Suprapubic skin (tissue), 4 donors: ENCODE results near the gene GRID2. TPM values are rescaled to one million over a fixed set of nuclear protein-coding genes. Genes with fewer than 3 reads are reported as not detected.

ENCODE experiments used
- DNase-seq, 2 donors: peaks; one replicate each; pipeline ENCODE4 v3.0.0-alpha.2; 2019; ENCODE audit warnings: low spot score in 2 of 2
- H3K27ac ChIP-seq: fragments of 200-600 bp; sonication (generic); one replicate; pipeline ENCODE4 v1.5.1; 2019
- H3K27me3 ChIP-seq: fragments of 200-600 bp; sonication (generic); one replicate; pipeline ENCODE4 v1.5.1; 2019
- H3K36me3 ChIP-seq: fragments of 200-600 bp; sonication (generic); one replicate; pipeline ENCODE4 v1.5.1; 2019
- H3K4me1 ChIP-seq: fragments of 200-600 bp; sonication (generic); one replicate; pipeline ENCODE4 v1.5.1; 2019
- H3K4me3 ChIP-seq: fragments of 200-600 bp; sonication (generic); one replicate; pipeline ENCODE4 v1.5.1; 2019; ENCODE audit warnings: mild to moderate bottlenecking
- H3K9me3 ChIP-seq: fragments of 200-600 bp; sonication (generic); one replicate; pipeline ENCODE4 v1.5.1; 2019
- CTCF ChIP-seq, 2 donors: fragments of 200-600 bp in 1 of 2; fragments of 450-650 bp in 1 of 2; sonication (generic) in 1 of 2; IDR thresholded peaks; one replicate each; pipeline ENCODE4 v1.5.1; 2016 to 2019; ENCODE audit warnings: antibody characterized with exemption in 2 of 2, mild to moderate bottlenecking in 1 of 2, moderate library complexity in 1 of 2
- EP300 ChIP-seq: sonication (generic); formaldehyde crosslinking; IDR thresholded peaks from one replicate; pipeline ENCODE4 v1.6.1; 2017; ENCODE audit warnings: antibody characterized with exemption
- POLR2A ChIP-seq, 2 donors: fragments of 450-650 bp; IDR thresholded peaks; one replicate each; pipeline ENCODE4 v1.6.1; 2017; ENCODE audit warnings: antibody characterized with exemption in 2 of 2, mild to moderate bottlenecking in 2 of 2, moderate library complexity in 2 of 2
- POLR2AphosphoS5 ChIP-seq, 3 donors: sonication (generic); formaldehyde crosslinking; IDR thresholded peaks; one replicate each; pipeline ENCODE4 v1.6.1; 2017; ENCODE audit warnings: antibody characterized with exemption in 3 of 3
- WGBS: methylation state at CpG from one replicate; pipeline ENCODE4 v1.1.5; 2018; 5-methylcytosine and 5-hydroxymethylcytosine counted together
- total RNA-seq, 4 donors: library from RNA; depleted of rRNA; stranded (reverse); fragments of >200 nt; gene quantifications; one replicate each; pipeline ENCODE4 v1.1.0, GENCODE V29; 2016

GRID2 gene
- total RNA-seq, 4 donors from 2014 or later = not detected

GRCh38 chr4:93775551-93775950 is 1471.8 kb downstream of the GRID2 start:
- DNase-seq = no peak
- peaks cover 6% of the 10 kb centered on the region for H3K4me1 ChIP-seq
- H3K27me3 ChIP-seq = no peaks in the 10 kb centered on the region

GRCh38 chr4:93776386-93777080 is 1472.8 kb downstream of the GRID2 start:
- Histone ChIP-seq H3K27ac (no peak overlapping the region), H3K4me3 (no peak overlapping the region), H3K27me3 (no peaks in the 10 kb centered on the region), H3K36me3 (no peaks in the 10 kb centered on the region), H3K4me1 (peaks cover 6% of the 10 kb centered on the region), H3K9me3 (no peaks in the 10 kb centered on the region)
- 35% methylated on average over 4 of the region's 4 CpGs for WGBS
- no peak for DNase-seq
- TF ChIP-seq EP300 (no peak), POLR2A (IDR thresholded peaks at IDR 0.05) (no peak), CTCF (IDR thresholded peaks at IDR 0.05) (no peak), POLR2AphosphoS5 (IDR thresholded peaks at IDR 0.05) (no peak)

More at GRCh38 chr4:93775551-93775950, 1471.8 kb downstream of the GRID2 start:
- Histone ChIP-seq H3K4me3 (no peak overlapping the region), H3K36me3 (no peaks in the 10 kb centered on the region), H3K27ac (no peak overlapping the region), H3K9me3 (no peaks in the 10 kb centered on the region)
- TF ChIP-seq EP300 (no peak), CTCF (IDR thresholded peaks at IDR 0.05) (no peak), POLR2A (IDR thresholded peaks at IDR 0.05) (no peak), POLR2AphosphoS5 (IDR thresholded peaks at IDR 0.05) (no peak)
- 84% methylated on average over 3 of the region's 3 CpGs for WGBS

- WGBS = 79% methylated on average over 1 of the region's 1 CpG
- Histone ChIP-seq H3K27me3 (no peaks in the 10 kb centered on the region), H3K36me3 (no peaks in the 10 kb centered on the region), H3K27ac (no peak overlapping the region), H3K4me1 (peaks cover 6% of the 10 kb centered on the region), H3K4me3 (no peak overlapping the region), H3K9me3 (no peaks in the 10 kb centered on the region)
- no peak for TF ChIP-seq EP300
- no peak for DNase-seq
Measured at GRCh38 chr4:93777081-93777460, 1473.3 kb downstream of the GRID2 start.

- Histone ChIP-seq H3K27ac (no peak overlapping the region), H3K27me3 (no peaks in the 10 kb centered on the region), H3K9me3 (no peaks in the 10 kb centered on the region), H3K4me3 (no peak overlapping the region), H3K36me3 (no peaks in the 10 kb centered on the region), H3K4me1 (peaks cover 6% of the 10 kb centered on the region)
- TF ChIP-seq EP300 = no peak
- no peak for TF ChIP-seq POLR2A (IDR thresholded peaks at IDR 0.05)
- no peak for TF ChIP-seq POLR2AphosphoS5 (IDR thresholded peaks at IDR 0.05)
- TF ChIP-seq CTCF (IDR thresholded peaks at IDR 0.05) = no peak
- 79% methylated on average over 2 of the region's 2 CpGs for WGBS
- no peak for DNase-seq
Measured at GRCh38 chr4:93779228-93779627, 1475.5 kb downstream of the GRID2 start.

- H3K4me1 ChIP-seq = peaks cover 6% of the 10 kb centered on the region
- H3K27me3 ChIP-seq = no peaks in the 10 kb centered on the region
- 90% methylated on average over 5 of the region's 5 CpGs for WGBS
- no peak overlapping the region for H3K27ac ChIP-seq
- DNase-seq = no peak
- H3K36me3 ChIP-seq = no peaks in the 10 kb centered on the region
- no peaks in the 10 kb centered on the region for H3K9me3 ChIP-seq
- no peak overlapping the region for H3K4me3 ChIP-seq
- TF ChIP-seq EP300 (no peak), CTCF (IDR thresholded peaks at IDR 0.05) (no peak), POLR2AphosphoS5 (IDR thresholded peaks at IDR 0.05) (no peak), POLR2A (IDR thresholded peaks at IDR 0.05) (no peak)
Measured at GRCh38 chr4:93780080-93780479, 1476.3 kb downstream of the GRID2 start.

GRCh38 chr4:93781198-93781597 is 1477.4 kb downstream of the GRID2 start:
- Histone ChIP-seq H3K4me1 (peaks cover 6% of the 10 kb centered on the region), H3K36me3 (no peaks in the 10 kb centered on the region), H3K4me3 (no peak overlapping the region), H3K27me3 (no peaks in the 10 kb centered on the region), H3K9me3 (no peaks in the 10 kb centered on the region), H3K27ac (no peak overlapping the region)
- DNase-seq = no peak
- no peak for TF ChIP-seq POLR2A (IDR thresholded peaks at IDR 0.05)
- TF ChIP-seq EP300 = no peak
- TF ChIP-seq CTCF (IDR thresholded peaks at IDR 0.05) = no peak
- no peak for TF ChIP-seq POLR2AphosphoS5 (IDR thresholded peaks at IDR 0.05)
- WGBS = 93% methylated on average over 9 of the region's 9 CpGs
